ENCODE data around the gene ARF1. TPM values are rescaled to one million over a fixed set of nuclear protein-coding genes. Genes with fewer than 3 reads are reported as not detected.

Gene ARF1
- total and polyA plus RNA-seq, 2 of the 8 experiments (the other 6 are each of a cell fraction or from before 2014, with no cell fraction given), result 265 to 471 TPM

DNA sequence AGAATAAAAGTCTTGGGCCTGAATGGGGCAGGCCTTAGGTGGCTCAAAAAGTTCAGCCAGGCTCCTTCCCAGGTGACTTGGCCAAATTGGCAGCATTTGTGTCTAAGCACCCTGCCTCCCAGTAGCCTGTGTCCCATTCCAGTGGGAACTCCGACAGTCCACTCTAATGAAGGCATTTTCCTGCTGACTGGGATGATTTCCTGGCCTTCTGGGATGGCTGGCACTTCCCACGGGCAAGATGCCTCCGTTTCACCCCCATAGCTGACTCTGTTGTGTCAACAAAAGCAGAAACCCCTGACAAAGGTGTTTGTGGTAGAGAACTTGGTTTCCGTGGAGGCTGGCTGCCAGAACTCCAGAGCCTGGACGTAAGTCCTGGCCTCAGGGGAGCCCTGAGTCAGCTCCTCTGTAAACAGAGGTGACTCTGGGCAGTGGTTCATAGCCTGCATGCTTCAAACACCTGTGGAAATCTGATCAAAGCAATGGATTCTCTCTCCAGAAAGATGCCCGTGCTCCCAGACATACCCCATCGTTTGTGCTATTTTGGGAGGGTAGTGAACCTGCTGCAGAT is 39.1 kb upstream of the ARF1 start:
- 83% methylated on average over 7 of the region's 7 CpGs; no CpG with 5 or more reads in 1 of the 2 experiments for WGBS, 2 experiments (ENCODE audit: extremely low coverage in 1 of 2, insufficient coverage in 1 of 2, insufficient read length in 1 of 2, insufficient replicate concordance in 2 of 2, low coverage in 1 of 2, low lambda C conversion rate in 2 of 2, missing lambda C conversion rate in 1 of 2)
- Histone ChIP-seq H4K91ac (replicated peaks; ENCODE audit: insufficient read length, low read length) (no peak overlapping the region), H3K56ac (replicated peaks; ENCODE audit: insufficient read length, low read depth, low read length) (no peak overlapping the region), H3K4me2 (ENCODE audit: insufficient read depth in 1 of 2, low read depth in 2 of 2, low read length in 2 of 2) (no peak overlapping the region), H3K4me3 (ENCODE audit: extremely low read depth in 1 of 4, insufficient read depth in 2 of 4, low read depth in 3 of 4, low read length in 4 of 4) (no peak overlapping the region), H3K27ac (ENCODE audit: low read depth, low read length) (no peak overlapping the region), H3K4ac (replicated peaks; ENCODE audit: insufficient read length, low read depth, low read length) (no peak overlapping the region), H3K4me1 (replicated peaks in 1 of 4; ENCODE audit: control insufficient read depth in 3 of 4, insufficient read depth in 4 of 4, low read length in 3 of 4) (peaks cover 0 to 12% (median 5%) of the 10 kb centered on the region in 4 experiments; a peak in 5 of 7 replicates), H4K20me1 (replicated peaks in 1 of 2; ENCODE audit: control insufficient read depth in 1 of 2, insufficient read depth in 2 of 2, low read length in 2 of 2) (peaks cover 2 to 14% of the 10 kb centered on the region in 2 experiments), H4K8ac (ENCODE audit: extremely low read depth, insufficient read depth, low read length) (no peak overlapping the region; the same call in 1 of the 2 replicates), H2BK120ac (replicated peaks; ENCODE audit: low read depth, low read length) (no peak overlapping the region), H4K5ac (ENCODE audit: insufficient read length, low read depth, low read length) (no peak overlapping the region), H2AK5ac (ENCODE audit: low read depth, low read length) (no peak overlapping the region), H2AFZ (ENCODE audit: low read length) (no peak overlapping the region), H3K27me3 (replicated peaks in 1 of 4; ENCODE audit: control insufficient read depth in 3 of 4, extremely low read depth in 1 of 4, insufficient read depth in 3 of 4, low read length in 3 of 4) (peaks cover 9 to 50% (median 32%) of the 10 kb centered on the region in 4 experiments), H3K9ac (replicated peaks in 1 of 4; ENCODE audit: extremely low read depth in 1 of 4, low read depth in 3 of 4, low read length in 3 of 4) (no peak overlapping the region), H2BK20ac (ENCODE audit: low read length) (no peak overlapping the region), H2BK15ac (ENCODE audit: low read length) (no peak overlapping the region), H3K23me2 (ENCODE audit: low read depth, low read length) (peaks cover 22% of the 10 kb centered on the region), H2BK12ac (ENCODE audit: low read depth, low read length) (no peak overlapping the region), H3K14ac (ENCODE audit: insufficient read length) (no peak overlapping the region), H3K9me3 (ENCODE audit: insufficient read depth in 2 of 2, low read depth in 1 of 2, low read length in 1 of 2) (no peaks in the 10 kb centered on the region), H2BK5ac (ENCODE audit: low read depth, low read length) (no peak overlapping the region), H3K79me2 (ENCODE audit: control insufficient read depth in 1 of 2, insufficient read depth in 2 of 2, low read length in 2 of 2) (no peaks in the 10 kb centered on the region), H3K18ac (ENCODE audit: extremely low read depth, low read length) (no peak overlapping the region), H3K36me3 (ENCODE audit: control insufficient read depth in 2 of 4, insufficient read depth in 4 of 4, low read length in 3 of 4) (no peaks in the 10 kb centered on the region), H3K79me1 (ENCODE audit: low read depth, low read length) (no peaks in the 10 kb centered on the region), H3K23ac (ENCODE audit: insufficient read length) (no peak overlapping the region)
- POLR2A ChIA-PET (ENCODE audit: partially characterized antibody), result interaction anchor here (1.1 kb wide), 1 partner anchor 17 kb away, joined by 3 read pairs; no protein-coding TSS in a partner anchor
- TF ChIP-seq SRF (IDR thresholded peaks at IDR 0.05; ENCODE audit: low read depth, low read length) (no peak), CBX8 (IDR thresholded peaks at IDR 0.05; ENCODE audit: borderline replicate concordance, low read depth, low read length) (no peak), BCL11A (IDR thresholded peaks at IDR 0.05; ENCODE audit: low read depth in 2 of 2, low read length in 2 of 2) (no peak), ZNF274 (IDR thresholded peaks at IDR 0.05; ENCODE audit: borderline replicate concordance, extremely low read depth, low read length) (no peak), CHD2 (IDR thresholded peaks at IDR 0.05; ENCODE audit: low read length) (no peak)
- FAIRE-seq, result no peak
- CTCF ChIA-PET (ENCODE audit: partially characterized antibody), result interaction anchor here (1.3 to 1.4 kb wide), 2 partner anchors 18 to 39 kb away, joined by 3 to 6 read pairs; no protein-coding TSS in a partner anchor
- peak in 1 of 2 experiments; percentile 17 for DNase-seq (ENCODE audit: low read depth in 1 of 2, low spot score in 2 of 2)
